Medulla oblongata (tissue), 1 donor: ENCODE results near the gene PRKAG2.

Experiments
- DNase-seq: peaks from one replicate; pipeline ENCODE4 v3.0.0-alpha.2; 2015; ENCODE audit errors: extremely low spot score

The PRKAG2 gene

DNA sequence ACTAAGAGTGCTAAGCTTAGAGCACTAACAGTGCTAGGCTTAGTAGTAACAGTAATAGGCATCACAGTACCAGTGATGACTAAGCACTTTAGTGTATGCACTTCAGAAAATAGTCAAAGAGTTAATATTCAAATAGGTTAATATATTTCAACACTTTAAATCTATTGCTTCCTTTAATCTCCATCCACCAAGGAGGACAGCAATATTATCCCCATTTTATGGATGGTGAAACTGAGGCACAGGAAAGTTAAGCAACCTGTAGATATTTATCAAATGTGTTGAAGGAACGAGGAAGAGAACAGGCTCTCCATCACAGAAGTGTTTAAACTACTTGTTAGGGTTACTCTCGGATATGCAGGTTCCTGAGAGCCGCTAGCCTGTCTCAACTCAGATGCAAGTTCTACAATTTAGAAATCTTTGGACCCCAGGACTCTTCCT is 165.5 kb downstream of the PRKAG2 start:
- no peak for DNase-seq

DNA sequence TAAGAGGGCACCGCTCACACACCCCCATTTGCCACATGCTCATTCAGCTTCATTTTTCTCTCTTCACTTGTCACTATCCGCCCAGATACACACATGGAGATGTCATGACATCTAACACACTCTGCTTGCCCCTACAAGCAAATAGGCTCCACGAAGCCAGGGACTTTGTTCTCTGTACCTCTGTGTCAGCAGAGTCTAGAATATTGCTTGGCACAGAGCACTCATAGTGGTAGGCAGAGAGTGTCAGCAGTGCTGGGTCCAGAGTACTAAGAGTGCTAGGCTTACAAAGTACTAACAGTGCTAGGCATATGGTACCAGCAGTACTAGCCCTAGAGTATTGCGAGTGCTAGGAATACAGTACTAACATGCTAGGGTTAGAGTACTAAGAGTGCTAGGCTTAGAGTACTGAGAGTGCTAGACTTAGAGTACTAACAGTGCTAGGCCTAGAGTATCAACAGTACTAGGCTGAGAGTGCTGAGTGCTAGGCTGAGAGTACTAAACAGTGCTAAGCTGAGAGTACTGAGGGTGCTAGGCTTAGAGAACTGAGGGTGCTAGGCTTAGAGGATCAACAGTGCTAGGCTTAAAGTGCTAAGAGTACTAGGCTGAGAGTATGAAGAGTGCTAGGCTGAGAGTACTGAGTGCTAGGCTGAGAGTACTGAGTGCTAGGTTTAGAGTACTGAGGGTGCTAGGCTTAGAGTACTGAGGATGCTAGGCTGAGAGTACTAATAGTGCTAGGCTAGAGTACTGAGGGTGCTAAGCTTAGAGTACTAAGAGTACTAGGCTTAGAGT is 166.1 kb downstream of the PRKAG2 start:
- DNase-seq, result no peak

GRCh38 chr7:151710121-151710640 is 166.7 kb downstream of the PRKAG2 start:
- DNase-seq, result no peak

- no peak for DNase-seq
Measured at GRCh38 chr7:151709141-151710038, 167.5 kb downstream of the PRKAG2 start.

DNA sequence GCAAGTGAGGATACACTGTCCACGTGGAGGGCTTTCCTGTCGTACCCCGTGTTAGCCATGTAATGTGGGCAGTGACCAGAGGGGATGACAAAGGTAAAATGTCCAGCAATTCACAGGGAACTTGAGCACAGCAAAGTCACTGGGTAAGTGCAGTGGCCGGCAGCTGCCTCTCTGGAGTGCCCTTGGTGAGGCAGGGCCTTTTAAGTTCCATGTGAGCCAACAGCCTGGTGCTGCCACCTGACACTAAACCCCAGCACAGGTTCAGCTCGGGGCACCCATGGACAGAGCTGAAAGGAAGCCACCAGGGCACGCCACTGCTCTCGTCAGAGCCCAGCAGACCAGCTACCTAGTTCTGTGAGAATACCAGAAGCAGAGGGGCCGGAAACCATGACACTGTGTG is 168.3 kb downstream of the PRKAG2 start:
- DNase-seq, result no peak

- DNase-seq, result no peak
Measured at GRCh38 chr7:151707757-151708156, 169.2 kb downstream of the PRKAG2 start.

- no peak for DNase-seq
Measured at GRCh38 chr7:151707105-151707469, 169.8 kb downstream of the PRKAG2 start.

DNA sequence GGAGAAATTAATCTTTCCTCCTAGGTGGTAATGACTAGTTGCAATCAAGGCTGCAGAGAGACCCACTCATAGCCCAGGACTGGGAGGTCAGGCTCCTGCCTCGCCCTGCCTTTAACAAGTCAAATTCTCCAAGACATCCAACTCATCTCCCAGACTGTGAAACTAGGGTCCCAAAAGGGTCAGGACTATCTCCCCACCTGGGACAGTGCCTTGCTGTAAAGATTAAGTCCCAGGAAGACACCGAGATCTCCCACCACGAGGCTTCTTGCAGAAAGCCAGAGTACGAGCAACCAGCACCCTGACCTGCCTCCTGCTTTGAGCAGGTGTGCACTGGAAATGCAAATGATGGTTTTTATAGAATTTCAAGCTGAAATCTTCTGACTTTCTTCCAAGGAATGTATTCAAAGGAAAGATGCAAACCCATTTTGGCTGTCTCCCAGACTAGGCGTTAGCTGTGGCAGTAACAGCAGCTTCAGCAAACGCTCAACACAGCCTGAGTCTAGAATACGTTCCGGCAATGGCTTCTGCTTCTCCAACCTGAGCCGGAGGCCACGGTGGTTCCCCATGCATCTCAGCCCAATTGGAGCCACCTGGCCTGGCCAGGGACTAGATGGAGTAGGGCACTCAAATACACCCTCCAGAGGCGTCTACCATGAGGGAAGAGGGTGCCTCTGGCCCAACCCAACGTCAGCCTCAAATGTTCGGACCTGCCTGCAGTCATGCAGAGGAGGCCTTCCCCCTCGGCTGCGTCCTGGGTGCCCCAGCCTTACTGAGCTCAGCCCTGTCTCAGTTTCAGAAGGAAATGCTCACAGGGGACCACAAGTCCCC is 170.4 kb downstream of the PRKAG2 start:
- DNase-seq, result no peak

- DNase-seq, result peak; percentile 57
Measured at GRCh38 chr7:151705636-151706276, 171.2 kb downstream of the PRKAG2 start.

DNA sequence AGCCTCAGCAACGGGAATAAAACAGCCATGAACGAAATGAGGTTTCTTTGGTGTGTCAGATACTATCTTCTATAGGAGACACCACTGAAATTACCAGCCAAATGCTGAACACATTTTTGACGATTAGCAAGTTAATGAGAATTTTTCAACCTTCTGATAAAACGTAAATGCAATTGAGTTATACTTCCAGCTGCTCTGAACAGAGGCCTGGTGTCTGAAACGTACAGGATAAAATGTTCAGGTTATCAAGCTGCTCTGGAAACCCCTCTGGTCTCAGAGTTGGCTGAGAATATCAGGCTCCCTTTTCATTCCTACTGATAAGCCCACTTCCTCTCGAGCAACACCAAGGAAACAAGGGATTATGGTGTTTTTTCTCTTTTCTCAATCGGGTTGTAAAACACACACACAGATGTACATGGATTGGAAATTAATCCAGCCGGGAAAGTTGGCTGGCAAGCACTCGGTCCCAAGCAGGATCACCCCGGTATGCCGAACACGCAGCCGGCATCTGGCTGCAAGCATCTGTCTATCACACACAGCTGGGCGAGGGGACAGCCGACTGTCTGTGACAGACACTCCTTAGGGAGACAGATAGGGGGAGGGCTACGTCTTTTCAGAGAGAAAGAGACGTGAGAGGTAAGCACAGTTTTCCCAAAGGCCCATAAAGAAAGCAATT is 171.8 kb downstream of the PRKAG2 start:
- no peak for DNase-seq

DNA sequence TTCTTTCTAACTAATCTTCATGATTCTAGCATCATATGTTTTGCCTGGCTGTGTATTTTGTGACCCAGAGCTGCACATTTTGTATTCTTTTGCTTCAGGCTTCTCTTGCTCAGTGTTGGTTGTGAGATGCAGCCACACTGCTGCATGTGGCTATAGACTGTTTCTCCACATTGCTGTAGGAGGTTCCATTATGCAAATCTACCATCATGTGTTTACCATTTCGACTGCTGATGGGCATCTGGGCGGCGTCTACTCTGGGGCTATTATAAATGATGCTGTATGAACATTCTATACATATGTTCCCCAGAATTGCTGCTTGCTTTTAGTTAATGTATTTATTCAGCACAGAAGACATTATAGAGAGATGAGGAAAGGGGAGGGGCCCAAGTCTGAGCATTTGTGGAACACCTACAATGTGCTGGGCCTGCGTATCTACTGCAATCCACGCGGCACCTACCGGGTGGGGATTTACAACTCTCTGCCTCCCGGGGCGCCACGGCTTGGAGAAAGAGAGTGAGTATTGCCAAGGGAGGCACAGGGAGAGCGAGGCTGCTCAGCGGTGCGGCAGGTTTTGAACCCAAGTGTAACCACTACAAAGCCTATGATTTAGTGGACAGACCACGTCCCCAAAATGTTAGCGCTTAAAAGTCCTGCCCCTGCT is 172.5 kb downstream of the PRKAG2 start:
- no peak for DNase-seq

DNA sequence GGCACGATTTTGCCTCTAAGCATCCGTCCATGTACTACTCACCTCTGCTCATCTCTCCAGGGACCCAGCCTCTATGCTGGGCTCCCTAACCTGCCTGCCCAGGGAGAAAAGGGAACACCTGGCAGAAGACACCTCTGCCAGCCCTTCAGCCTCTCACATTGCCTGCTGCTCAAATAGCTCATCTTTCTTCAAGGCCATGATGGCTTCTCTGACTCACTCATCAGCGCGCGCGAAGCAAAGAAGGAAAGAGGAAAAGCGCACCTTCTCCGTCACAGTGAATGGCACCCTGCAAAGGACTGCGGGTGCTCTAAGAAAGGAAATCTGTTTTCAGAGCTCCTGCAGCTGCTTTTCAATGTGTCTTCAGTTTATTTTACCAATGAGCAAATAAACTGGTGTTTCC is 174.0 kb downstream of the PRKAG2 start:
- DNase-seq, result no peak

DNA sequence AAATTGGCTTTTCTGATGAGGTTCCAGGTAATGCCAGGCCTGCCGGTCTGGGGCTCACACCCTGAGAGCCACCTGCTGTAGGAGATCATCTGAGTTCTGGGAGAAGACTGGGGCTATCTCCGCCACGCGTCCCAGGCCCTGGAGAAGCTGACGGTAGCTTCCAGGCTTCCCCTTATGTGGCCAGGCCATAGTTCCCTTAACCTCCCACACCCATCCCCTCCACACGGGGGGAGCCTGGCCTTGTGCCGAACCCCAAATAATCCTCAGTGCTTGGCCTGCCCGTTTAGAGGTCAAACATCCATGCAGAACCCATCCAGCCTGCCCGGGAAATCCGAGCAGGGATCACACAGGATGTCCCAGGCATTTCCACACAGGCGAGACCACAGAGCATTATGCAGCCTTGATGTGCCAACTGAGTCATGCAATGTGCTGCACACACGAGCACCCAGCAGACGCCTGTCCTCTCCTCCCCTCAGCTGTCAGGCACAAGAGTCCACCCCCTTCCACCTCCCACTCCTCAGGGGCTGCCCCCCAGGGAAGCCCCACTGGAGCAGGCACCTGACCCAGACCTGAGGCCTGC is 176.2 kb downstream of the PRKAG2 start:
- no peak for DNase-seq

DNA sequence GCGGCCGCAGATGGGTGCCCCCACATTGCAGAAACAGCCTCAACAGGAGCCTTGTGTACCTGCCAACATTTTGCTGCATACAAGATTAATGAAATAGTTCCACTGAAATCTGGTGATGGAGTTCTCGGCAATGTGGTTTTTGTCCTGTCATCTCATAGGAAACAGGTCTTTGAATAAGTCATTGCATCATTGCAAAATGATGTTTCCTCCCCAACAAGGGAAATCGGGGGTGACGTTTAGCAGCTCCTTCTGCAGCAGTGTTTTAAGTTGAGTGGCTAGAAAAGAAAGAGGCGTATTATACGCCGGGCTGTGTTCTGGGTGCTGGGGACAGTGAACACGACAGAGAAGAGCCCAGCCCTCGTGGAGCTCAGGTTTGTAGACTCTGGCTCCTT is 177.0 kb downstream of the PRKAG2 start:
- no peak for DNase-seq

- DNase-seq, result no peak
Measured at GRCh38 chr7:151699147-151699927, 177.6 kb downstream of the PRKAG2 start.

DNA sequence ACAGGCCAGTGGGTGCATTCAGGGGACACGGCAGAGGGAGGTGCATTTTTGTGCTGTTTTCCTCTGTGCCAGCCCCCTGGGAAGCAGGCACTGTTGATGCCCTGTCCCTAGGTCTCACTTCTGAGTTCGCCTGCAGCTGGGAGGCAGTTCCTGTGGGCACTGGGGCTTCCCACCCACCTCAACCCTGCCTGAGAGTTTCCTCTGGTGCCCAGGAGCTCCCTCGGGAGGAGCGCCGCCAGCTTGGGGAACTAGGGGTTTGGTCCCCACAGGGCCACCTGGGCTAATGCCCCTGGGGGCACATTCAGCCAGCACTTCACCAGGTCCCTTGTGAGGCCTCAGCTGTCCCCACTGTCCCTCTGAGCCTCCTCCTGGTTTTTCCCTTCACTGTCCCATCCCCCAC is 179.0 kb downstream of the PRKAG2 start:
- DNase-seq, result no peak

DNA sequence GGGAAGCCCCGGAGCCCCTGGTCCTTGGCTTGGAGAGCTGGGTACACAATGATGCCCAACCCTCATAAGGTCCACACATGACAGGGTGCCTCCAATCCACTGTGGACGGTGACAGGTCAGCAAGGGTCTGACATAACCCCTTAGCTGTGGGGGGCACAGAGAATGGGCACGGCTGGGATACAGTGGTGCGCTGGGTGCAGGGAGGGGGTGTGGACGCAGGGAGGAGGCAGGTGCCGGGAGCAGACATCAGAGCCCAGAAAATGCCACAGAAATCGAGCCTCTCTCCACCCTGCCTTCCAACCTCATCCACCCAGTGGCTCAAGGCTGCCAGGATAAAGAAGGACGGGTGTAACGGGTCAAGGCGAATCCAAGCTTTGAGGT is 179.4 kb downstream of the PRKAG2 start:
- no peak for DNase-seq

- DNase-seq, result peak; percentile 58
Measured at GRCh38 chr7:151696721-151697514, 180.0 kb downstream of the PRKAG2 start.
